Measurements from ENCODE around the gene PZP.

DNA sequence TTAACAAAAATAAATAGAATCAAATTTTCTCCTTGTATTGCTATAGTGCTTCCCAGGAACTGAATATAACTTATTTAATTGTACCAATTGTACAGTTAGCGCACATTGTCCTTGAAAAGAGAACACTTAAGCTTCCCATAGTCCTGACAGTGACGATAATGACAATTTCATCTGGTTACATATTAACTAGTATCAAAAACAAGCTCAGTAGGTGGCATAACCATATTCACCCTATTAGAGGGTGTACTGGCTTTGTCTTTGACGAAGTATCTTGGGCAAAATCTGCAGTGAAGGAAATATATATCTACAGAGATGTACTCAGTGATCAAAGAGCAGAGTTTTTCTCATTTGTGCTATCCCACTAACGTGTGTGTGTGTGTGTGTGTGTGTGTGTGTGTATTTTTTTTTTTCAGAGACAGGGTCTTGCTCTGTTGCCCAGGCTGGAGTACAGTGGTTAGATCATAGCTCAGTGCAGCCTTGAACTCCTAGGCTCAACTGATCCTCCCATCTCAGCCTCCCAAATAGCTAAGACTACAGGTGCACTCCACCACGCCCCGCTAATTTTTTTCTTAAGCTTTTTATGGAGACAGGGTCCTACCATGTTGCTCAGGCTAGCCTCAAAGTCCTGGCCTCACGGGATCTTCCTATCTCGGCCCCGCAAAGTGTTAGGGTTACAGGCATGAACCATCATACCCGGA is 87.6 kb downstream of the PZP start:
- TF ChIP-seq POLR2A (IDR thresholded peaks at IDR 0.05), result no peak
- TF ChIP-seq, protein P1, sequence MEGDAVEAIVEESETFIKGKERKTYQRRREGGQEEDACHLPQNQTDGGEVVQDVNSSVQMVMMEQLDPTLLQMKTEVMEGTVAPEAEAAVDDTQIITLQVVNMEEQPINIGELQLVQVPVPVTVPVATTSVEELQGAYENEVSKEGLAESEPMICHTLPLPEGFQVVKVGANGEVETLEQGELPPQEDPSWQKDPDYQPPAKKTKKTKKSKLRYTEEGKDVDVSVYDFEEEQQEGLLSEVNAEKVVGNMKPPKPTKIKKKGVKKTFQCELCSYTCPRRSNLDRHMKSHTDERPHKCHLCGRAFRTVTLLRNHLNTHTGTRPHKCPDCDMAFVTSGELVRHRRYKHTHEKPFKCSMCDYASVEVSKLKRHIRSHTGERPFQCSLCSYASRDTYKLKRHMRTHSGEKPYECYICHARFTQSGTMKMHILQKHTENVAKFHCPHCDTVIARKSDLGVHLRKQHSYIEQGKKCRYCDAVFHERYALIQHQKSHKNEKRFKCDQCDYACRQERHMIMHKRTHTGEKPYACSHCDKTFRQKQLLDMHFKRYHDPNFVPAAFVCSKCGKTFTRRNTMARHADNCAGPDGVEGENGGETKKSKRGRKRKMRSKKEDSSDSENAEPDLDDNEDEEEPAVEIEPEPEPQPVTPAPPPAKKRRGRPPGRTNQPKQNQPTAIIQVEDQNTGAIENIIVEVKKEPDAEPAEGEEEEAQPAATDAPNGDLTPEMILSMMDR (IDR thresholded peaks at IDR 0.05 in 4 of 5, conservative IDR thresholded peaks at IDR 0.05 in 1 of 5), result no peak

Measured in gastrocnemius medialis (tissue), 4 donors.